ENCODE measurements around the gene JPH4.
A peak's percentile ranks its signal among the peaks of the same experiment; 100 is the strongest.

Gene JPH4

GRCh38 chr14:23578560-23579310, at the start of gene JPH4:
JPH4 (minus strand) TSS chr14:23578790; CDS start chr14:23577453, 1,337 bp downstream.
- Histone ChIP-seq H3K27me3 (ENCODE audit: control insufficient read depth, insufficient read depth, low read length) (peaks cover 3% of the 10 kb centered on the region), H3K27ac (peak within 1 kb of the TSS; percentile 50), H3K36me3 (ENCODE audit: control insufficient read depth, insufficient read depth, low read length) (no peaks in the 10 kb centered on the region), H3K9ac (no peak within 1 kb of the TSS), H3K9me3 (ENCODE audit: control insufficient read depth, low read length) (no peaks in the 10 kb centered on the region), H3K79me2 (no peaks in the 10 kb centered on the region), H3K4me2 (ENCODE audit: low read length) (no peak within 1 kb of the TSS), H3K4me3 (ENCODE audit: low read depth, low read length) (no peak within 1 kb of the TSS), H3K4me1 (peaks cover 4% of the 10 kb centered on the region), H2AFZ (peak within 1 kb of the TSS; percentile 65)
- no peak for TF ChIP-seq CTCF (IDR thresholded peaks at IDR 0.05)

- TF ChIP-seq CTCF (IDR thresholded peaks at IDR 0.05), result no peak
- no peak overlapping the region for H3K9ac ChIP-seq
- no peaks in the 10 kb centered on the region for H3K79me2 ChIP-seq
- no peak overlapping the region for H3K4me3 ChIP-seq (ENCODE audit: low read depth, low read length)
- peaks cover 26% of the 10 kb centered on the region for H3K4me1 ChIP-seq
- H3K9me3 ChIP-seq (ENCODE audit: control insufficient read depth, low read length), result no peaks in the 10 kb centered on the region
- no peaks in the 10 kb centered on the region for H3K36me3 ChIP-seq (ENCODE audit: control insufficient read depth, insufficient read depth, low read length)
- H3K4me2 ChIP-seq (ENCODE audit: low read length), result no peak overlapping the region
- H3K27me3 ChIP-seq (ENCODE audit: control insufficient read depth, insufficient read depth, low read length), result no peaks in the 10 kb centered on the region
- H2AFZ ChIP-seq, result no peak overlapping the region
- H3K27ac ChIP-seq, result no peak overlapping the region
Observed at GRCh38 chr14:23627961-23628360, 49.4 kb upstream of the JPH4 start.

GRCh38 chr14:23626946-23627345, 48.4 kb upstream of the JPH4 start:
- H3K36me3 ChIP-seq (ENCODE audit: control insufficient read depth, insufficient read depth, low read length), result no peaks in the 10 kb centered on the region
- peaks cover 18% of the 10 kb centered on the region for H3K4me1 ChIP-seq
- no peak overlapping the region for H3K9ac ChIP-seq
- H3K9me3 ChIP-seq (ENCODE audit: control insufficient read depth, low read length), result no peaks in the 10 kb centered on the region
- H2AFZ ChIP-seq, result no peak overlapping the region
- no peak overlapping the region for H3K27ac ChIP-seq
- H3K4me2 ChIP-seq (ENCODE audit: low read length), result no peak overlapping the region
- H3K27me3 ChIP-seq (ENCODE audit: control insufficient read depth, insufficient read depth, low read length), result no peaks in the 10 kb centered on the region
- H3K79me2 ChIP-seq, result no peaks in the 10 kb centered on the region
- no peak for TF ChIP-seq CTCF (IDR thresholded peaks at IDR 0.05)
- H3K4me3 ChIP-seq (ENCODE audit: low read depth, low read length), result no peak overlapping the region

GRCh38 chr14:23624830-23625404, 46.3 kb upstream of the JPH4 start:
- H3K9me3 ChIP-seq (ENCODE audit: control insufficient read depth, low read length), result no peaks in the 10 kb centered on the region
- no peak overlapping the region for H3K9ac ChIP-seq
- no peak overlapping the region for H3K4me2 ChIP-seq (ENCODE audit: low read length)
- H3K36me3 ChIP-seq (ENCODE audit: control insufficient read depth, insufficient read depth, low read length), result no peaks in the 10 kb centered on the region
- peaks cover under 1% of the 10 kb centered on the region for H3K4me1 ChIP-seq
- no peak for TF ChIP-seq CTCF (IDR thresholded peaks at IDR 0.05)
- H2AFZ ChIP-seq, result no peak overlapping the region
- H3K27ac ChIP-seq, result no peak overlapping the region
- H3K27me3 ChIP-seq (ENCODE audit: control insufficient read depth, insufficient read depth, low read length), result no peaks in the 10 kb centered on the region
- no peaks in the 10 kb centered on the region for H3K79me2 ChIP-seq
- H3K4me3 ChIP-seq (ENCODE audit: low read depth, low read length), result no peak overlapping the region

Data from parathyroid adenoma (tissue), 2 donors.